Lower lobe of right lung (tissue), 2 donors: ENCODE results near the gene SBF2. TPM values are rescaled to one million over a fixed set of nuclear protein-coding genes. Genes with fewer than 3 reads are reported as not detected.

Experiments used
- ATAC-seq, 2 donors: fragments of 200-7000 bp; cut with Tn5 transposase; one replicate each; pipeline ENCODE4 v1.9.1; 2020 to 2022; ENCODE audit warnings: mild to moderate bottlenecking in 2 of 2, moderate library complexity in 2 of 2
- DNase-seq: peaks from one replicate; pipeline ENCODE4 v3.0.0-alpha.2; 2020
- H3K27ac ChIP-seq: fragments of 200-600 bp; one replicate; pipeline ENCODE4 v1.8.0; 2022
- H3K27me3 ChIP-seq: fragments of 200-600 bp; one replicate; pipeline ENCODE4 v1.8.0; 2022; ENCODE audit warnings: low read depth
- H3K36me3 ChIP-seq: fragments of 200-600 bp; one replicate; pipeline ENCODE4 v1.8.0; 2022; ENCODE audit warnings: mild to moderate bottlenecking
- H3K4me1 ChIP-seq: fragments of 200-600 bp; one replicate; pipeline ENCODE4 v1.8.0; 2022
- H3K4me3 ChIP-seq: fragments of 200-600 bp; one replicate; pipeline ENCODE4 v1.8.0; 2022; ENCODE audit warnings: mild to moderate bottlenecking
- H3K9me3 ChIP-seq: fragments of 200-600 bp; one replicate; pipeline ENCODE4 v1.8.0; 2022
- CTCF ChIP-seq: fragments of 200-600 bp; IDR thresholded peaks from one replicate; pipeline ENCODE4 v1.8.0; 2022; ENCODE audit warnings: antibody characterized with exemption, mild to moderate bottlenecking
- intact Hi-C: fragments of 100-400 bp; cut with DNase I; formaldehyde crosslinking; loops from one replicate; pipeline ENCODE4 v1.11.0; 2022
- total RNA-seq: library from RNA; stranded (reverse); fragmentation: NEBNext Ultra II Directional; extraction: Animal tissue kit (Norgen Biotek cat#: 25700); gene quantifications from one replicate; pipeline ENCODE4 v1.2.1, GENCODE V29; 2021
- donor health status: DM: no; HTN: yes; CAD: no; lungs with severe emphysema.

SBF2 gene
- total RNA-seq, 1 donor from 2014 or later, result 41.3 TPM

GRCh38 chr11:10125522-10126133 is 168.4 kb downstream of the SBF2 start:
- ATAC-seq (no peak), DNase-seq (no peak)
- Histone ChIP-seq H3K27ac (no peak overlapping the region), H3K9me3 (no peaks in the 10 kb centered on the region), H3K36me3 (no peaks in the 10 kb centered on the region), H3K27me3 (no peaks in the 10 kb centered on the region), H3K4me1 (peaks cover 15% of the 10 kb centered on the region), H3K4me3 (no peak overlapping the region)
- intact Hi-C loops, result no loop called here
- no peak for TF ChIP-seq CTCF

- Histone ChIP-seq H3K4me3 (no peak overlapping the region), H3K27me3 (no peaks in the 10 kb centered on the region), H3K9me3 (no peaks in the 10 kb centered on the region), H3K36me3 (no peaks in the 10 kb centered on the region), H3K4me1 (peaks cover 24% of the 10 kb centered on the region), H3K27ac (no peak overlapping the region)
- no peak for TF ChIP-seq CTCF
- DNase-seq, result no peak
- intact Hi-C loops, result no loop called here
- peak; percentile 58 to 66 for ATAC-seq
Observed at GRCh38 chr11:10122326-10123197, 171.5 kb downstream of the SBF2 start.

- H3K36me3 ChIP-seq, result no peaks in the 10 kb centered on the region
- peaks cover 24% of the 10 kb centered on the region for H3K4me1 ChIP-seq
- no peak overlapping the region for H3K27ac ChIP-seq
- ATAC-seq (no peak), DNase-seq (no peak)
- TF ChIP-seq CTCF, result no peak
- intact Hi-C loops, result no loop called here
- no peaks in the 10 kb centered on the region for H3K27me3 ChIP-seq
- H3K9me3 ChIP-seq, result no peaks in the 10 kb centered on the region
- no peak overlapping the region for H3K4me3 ChIP-seq
Observed at GRCh38 chr11:10118865-10119264, 175.2 kb downstream of the SBF2 start.

- intact Hi-C loops, result no loop called here
- no peaks in the 10 kb centered on the region for H3K36me3 ChIP-seq
- peaks cover 19% of the 10 kb centered on the region for H3K4me1 ChIP-seq
- no peaks in the 10 kb centered on the region for H3K9me3 ChIP-seq
- DNase-seq (no peak), ATAC-seq (no peak)
- H3K27ac ChIP-seq, result no peak overlapping the region
- TF ChIP-seq CTCF, result no peak
- H3K4me3 ChIP-seq, result no peak overlapping the region
- no peaks in the 10 kb centered on the region for H3K27me3 ChIP-seq
Observed at GRCh38 chr11:10117709-10118351, 176.2 kb downstream of the SBF2 start.

GRCh38 chr11:10116588-10116987 is 177.4 kb downstream of the SBF2 start:
- no peak overlapping the region for H3K27ac ChIP-seq
- H3K27me3 ChIP-seq, result no peaks in the 10 kb centered on the region
- no peak for TF ChIP-seq CTCF
- no peak overlapping the region for H3K4me3 ChIP-seq
- H3K4me1 ChIP-seq, result peaks cover 9% of the 10 kb centered on the region
- ATAC-seq, result no peak
- no peaks in the 10 kb centered on the region for H3K36me3 ChIP-seq
- DNase-seq, result no peak
- intact Hi-C loops, result no loop called here
- no peaks in the 10 kb centered on the region for H3K9me3 ChIP-seq
